ACC112 (cell line): ENCODE data around the gene KITLG.
"Not testable (repeated sequence)": the region's sequence is repeated elsewhere in the genome, so short reads cannot be mapped to it uniquely, and the experiment has no call there.

Experiments used
- H2AFZ ChIP-seq: fragments of 200-600 bp; sonication (generic); one replicate; pipeline ENCODE4 v1.6.0; 2017; ENCODE audit warnings: antibody characterized with exemption, low read length; ENCODE audit not compliant: unreplicated experiment
- H3K27ac ChIP-seq: fragments of 200-600 bp; sonication (generic); 2 replicates; pipeline ENCODE4 v1.5.1; 2014; ENCODE audit warnings: low read depth, mild to moderate bottlenecking, antibody characterized with exemption, low read length, moderate library complexity
- H3K27me3 ChIP-seq: fragments of 200-600 bp; sonication (generic); 2 replicates; pipeline ENCODE4 v1.6.1; 2014; ENCODE audit warnings: mild to moderate bottlenecking, antibody characterized with exemption, low read length, moderate library complexity, mixed read lengths; ENCODE audit not compliant: insufficient read depth
- H3K36me3 ChIP-seq: fragments of 200-600 bp; sonication (generic); 2 replicates; pipeline ENCODE4 v1.6.1; 2016; ENCODE audit warnings: mild to moderate bottlenecking, antibody characterized with exemption, low read length, moderate library complexity, mixed read lengths; ENCODE audit not compliant: insufficient read depth
- H3K4me1 ChIP-seq: fragments of 200-600 bp; sonication (generic); one replicate; pipeline ENCODE4 v1.6.1; 2016; ENCODE audit warnings: low read length, mixed read lengths; ENCODE audit not compliant: insufficient read depth, unreplicated experiment, control insufficient read depth
- H3K4me3 ChIP-seq: fragments of 200-600 bp; sonication (generic); 2 replicates; pipeline ENCODE4 v1.5.1; 2014; ENCODE audit warnings: mild to moderate bottlenecking, low read depth, low read length
- H3K79me2 ChIP-seq: fragments of 200-600 bp; sonication (generic); one replicate; pipeline ENCODE4 v1.6.0; 2016; ENCODE audit warnings: low read length; ENCODE audit not compliant: control insufficient read depth, unreplicated experiment, insufficient read depth

The KITLG gene

GRCh38 chr12:88580051-88580871 is at the start of gene KITLG:
KITLG (minus strand) TSS chr12:88580471; CDS start chr12:88580278, 193 bp downstream.
- Histone ChIP-seq H3K4me3 (peak within 1 kb of the TSS; percentile 96), H3K4me1 (peaks cover 21% of the 10 kb centered on the region), H2AFZ (peak within 1 kb of the TSS; percentile 82), H3K79me2 (peaks cover 47% of the 10 kb centered on the region), H3K27ac (peak within 1 kb of the TSS; percentile 51), H3K36me3 (no peaks in the 10 kb centered on the region), H3K27me3 (no peaks in the 10 kb centered on the region)

GRCh38 chr12:88628856-88629509 is 48.7 kb upstream of the KITLG start:
- no peak overlapping the region for H3K4me3 ChIP-seq
- H2AFZ ChIP-seq: no peak overlapping the region
- no peaks in the 10 kb centered on the region for H3K27me3 ChIP-seq
- H3K36me3 ChIP-seq: no peaks in the 10 kb centered on the region
- H3K27ac ChIP-seq: no peak overlapping the region
- peaks cover 22% of the 10 kb centered on the region for H3K4me1 ChIP-seq
- H3K79me2 ChIP-seq: no peaks in the 10 kb centered on the region

- H3K27ac ChIP-seq, H3K27me3 ChIP-seq: not testable (repeated sequence)
These were observed 47.8 kb upstream of the KITLG start for GRCh38 chr12:88628035-88628434.

GRCh38 chr12:88627501-88627900 is 47.2 kb upstream of the KITLG start:
- no peaks in the 10 kb centered on the region for H3K79me2 ChIP-seq
- no peak overlapping the region for H3K27ac ChIP-seq
- no peaks in the 10 kb centered on the region for H3K36me3 ChIP-seq
- peaks cover 26% of the 10 kb centered on the region for H3K4me1 ChIP-seq
- no peak overlapping the region for H3K4me3 ChIP-seq
- no peaks in the 10 kb centered on the region for H3K27me3 ChIP-seq
- H2AFZ ChIP-seq: no peak overlapping the region

More at GRCh38 chr12:88628035-88628434, 47.8 kb upstream of the KITLG start:
- not testable (repeated sequence) for H2AFZ ChIP-seq, H3K79me2 ChIP-seq, H3K4me3 ChIP-seq, H3K36me3 ChIP-seq
- peaks cover 26% of the 10 kb centered on the region for H3K4me1 ChIP-seq

GRCh38 chr12:88625356-88625755 is 45.1 kb upstream of the KITLG start:
- H2AFZ ChIP-seq: no peak overlapping the region
- H3K27ac ChIP-seq: no peak overlapping the region
- no peaks in the 10 kb centered on the region for H3K36me3 ChIP-seq
- H3K79me2 ChIP-seq: no peaks in the 10 kb centered on the region
- no peak overlapping the region for H3K4me3 ChIP-seq
- H3K27me3 ChIP-seq: no peaks in the 10 kb centered on the region
- peaks cover 26% of the 10 kb centered on the region for H3K4me1 ChIP-seq

GRCh38 chr12:88624911-88625310 is 44.6 kb upstream of the KITLG start:
- Histone ChIP-seq H2AFZ (no peak overlapping the region), H3K36me3 (no peaks in the 10 kb centered on the region), H3K4me1 (peaks cover 26% of the 10 kb centered on the region), H3K4me3 (no peak overlapping the region), H3K27ac (no peak overlapping the region), H3K27me3 (no peaks in the 10 kb centered on the region), H3K79me2 (no peaks in the 10 kb centered on the region)

GRCh38 chr12:88623777-88624548 is 43.7 kb upstream of the KITLG start:
- no peak overlapping the region for H3K4me3 ChIP-seq
- no peaks in the 10 kb centered on the region for H3K27me3 ChIP-seq
- H3K4me1 ChIP-seq: peaks cover 26% of the 10 kb centered on the region
- H3K27ac ChIP-seq: no peak overlapping the region
- no peaks in the 10 kb centered on the region for H3K79me2 ChIP-seq
- no peak overlapping the region for H2AFZ ChIP-seq
- H3K36me3 ChIP-seq: no peaks in the 10 kb centered on the region

- Histone ChIP-seq H3K79me2 (no peaks in the 10 kb centered on the region), H3K27ac (no peak overlapping the region), H3K4me1 (no peaks in the 10 kb centered on the region), H3K4me3 (no peak overlapping the region), H2AFZ (no peak overlapping the region), H3K27me3 (no peaks in the 10 kb centered on the region), H3K36me3 (no peaks in the 10 kb centered on the region)
These were observed 37.1 kb upstream of the KITLG start for GRCh38 chr12:88617352-88617751.

GRCh38 chr12:88615490-88615889 is 35.2 kb upstream of the KITLG start:
- Histone ChIP-seq H3K4me1 (no peaks in the 10 kb centered on the region), H3K4me3 (no peak overlapping the region), H3K36me3 (no peaks in the 10 kb centered on the region), H3K27ac (no peak overlapping the region), H2AFZ (no peak overlapping the region), H3K27me3 (no peaks in the 10 kb centered on the region), H3K79me2 (no peaks in the 10 kb centered on the region)

- Histone ChIP-seq H2AFZ (no peak overlapping the region), H3K4me3 (no peak overlapping the region), H3K27ac (no peak overlapping the region), H3K36me3 (no peaks in the 10 kb centered on the region), H3K27me3 (no peaks in the 10 kb centered on the region), H3K4me1 (peaks cover 12% of the 10 kb centered on the region), H3K79me2 (no peaks in the 10 kb centered on the region)
These were observed 24.4 kb upstream of the KITLG start for GRCh38 chr12:88604646-88605045.
